Measurements from ENCODE around the gene MUC5B.

Gene MUC5B

GRCh38 chr11:1309498-1310317, 86.8 kb downstream of the MUC5B start, which contains the start of gene TOLLIP:
TSS of gene TOLLIP (minus strand) at chr11:1309632. CDS start at chr11:1309498, 134 bp downstream.
- TF ChIP-seq GATA3 (IDR thresholded peaks at IDR 0.05; ENCODE audit: low read depth, low read length) (no peak), GATA2 (IDR thresholded peaks at IDR 0.05; ENCODE audit: low read depth, low read length) (no peak)

GRCh38 chr11:1310318-1310687, 87.4 kb downstream of the MUC5B start:
- no peak for TF ChIP-seq GATA2 (IDR thresholded peaks at IDR 0.05; ENCODE audit: low read depth, low read length)
- no peak for TF ChIP-seq GATA3 (IDR thresholded peaks at IDR 0.05; ENCODE audit: low read depth, low read length)

- TF ChIP-seq GATA2 (IDR thresholded peaks at IDR 0.05; ENCODE audit: low read depth, low read length) = no peak
- no peak for TF ChIP-seq GATA3 (IDR thresholded peaks at IDR 0.05; ENCODE audit: low read depth, low read length)
Measured at GRCh38 chr11:1310772-1311468, 88.1 kb downstream of the MUC5B start.
